Right atrium auricular region (tissue), 2 donors: ENCODE measurements around the gene CCS. TPM values are rescaled to one million over a fixed set of nuclear protein-coding genes. Genes with fewer than 3 reads are reported as not detected.

Experiments
- DNase-seq: peaks from one replicate; pipeline ENCODE4 v3.0.0-alpha.2; 2019; ENCODE audit warnings: low spot score
- H3K27ac ChIP-seq, 2 donors: fragments of 200-600 bp; sonication (generic); 1 replicate in 1 of 2; 2 replicates in 1 of 2; pipeline ENCODE4 v1.5.1; 2016 to 2019
- H3K27me3 ChIP-seq, 2 donors: fragments of 200-600 bp; sonication (generic); one replicate each; pipeline versions ENCODE4 v1.5.1 to v1.6.0; 2017 to 2019
- H3K36me3 ChIP-seq: fragments of 200-600 bp; sonication (generic); one replicate; pipeline ENCODE4 v1.5.1; 2016
- H3K4me1 ChIP-seq, 2 donors: fragments of 200-600 bp; sonication (generic); one replicate each; pipeline versions ENCODE4 v1.5.1 to v1.6.0; 2017 to 2019
- H3K4me3 ChIP-seq, 2 donors: fragments of 200-600 bp; sonication (generic); 1 replicate in 1 of 2; 2 replicates in 1 of 2; pipeline ENCODE4 v1.5.1; 2017 to 2019; ENCODE audit warnings: mild to moderate bottlenecking in 1 of 2, moderate library complexity in 1 of 2
- H3K9me3 ChIP-seq, 2 donors: fragments of 200-600 bp; sonication (generic); one replicate each; pipeline ENCODE4 v1.5.1; 2019
- total RNA-seq, 2 donors: library from RNA; depleted of rRNA; stranded (reverse); fragments of >200 nt; gene quantifications; one replicate each; pipeline ENCODE4 v1.1.0, GENCODE V29; 2016
- TF ChIP-seq, protein P1 (sequence below), 2 donors: fragments of 200-600 bp; sonication (generic); IDR thresholded peaks; one replicate each; pipeline ENCODE4 v1.5.1; 2019; ENCODE audit warnings: antibody characterized with exemption in 2 of 2

CCS gene
- total RNA-seq, 2 donors from 2014 or later = 13.8 to 18.6 TPM

DNA sequence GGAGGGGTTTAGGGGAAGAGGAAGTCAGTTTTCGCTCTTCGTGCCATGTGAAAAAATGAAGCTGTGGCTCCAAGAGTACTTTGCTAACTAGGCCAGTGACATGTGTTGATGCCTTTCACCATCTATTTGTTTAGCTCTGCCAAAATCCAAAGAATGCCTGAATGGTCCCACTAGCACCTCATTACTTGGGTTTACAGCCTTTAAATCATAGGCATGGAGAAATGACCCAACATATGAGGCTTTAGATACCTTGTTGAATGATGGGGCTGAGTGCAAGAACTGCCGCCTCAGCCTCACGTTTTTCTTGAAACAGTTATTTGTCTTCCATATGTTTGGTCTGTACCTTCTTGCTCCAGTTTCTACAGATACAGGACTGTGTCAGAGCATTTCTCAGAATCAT is 53.8 kb downstream of the CCS start:
- no peak for DNase-seq
- Histone ChIP-seq H3K9me3 (no peaks in the 10 kb centered on the region), H3K27ac (no peak overlapping the region), H3K36me3 (peaks cover 70% of the 10 kb centered on the region), H3K27me3 (no peaks in the 10 kb centered on the region), H3K4me3 (no peak overlapping the region), H3K4me1 (peaks cover 0 to 51% of the 10 kb centered on the region in 2 donors)
- TF ChIP-seq, protein P1, sequence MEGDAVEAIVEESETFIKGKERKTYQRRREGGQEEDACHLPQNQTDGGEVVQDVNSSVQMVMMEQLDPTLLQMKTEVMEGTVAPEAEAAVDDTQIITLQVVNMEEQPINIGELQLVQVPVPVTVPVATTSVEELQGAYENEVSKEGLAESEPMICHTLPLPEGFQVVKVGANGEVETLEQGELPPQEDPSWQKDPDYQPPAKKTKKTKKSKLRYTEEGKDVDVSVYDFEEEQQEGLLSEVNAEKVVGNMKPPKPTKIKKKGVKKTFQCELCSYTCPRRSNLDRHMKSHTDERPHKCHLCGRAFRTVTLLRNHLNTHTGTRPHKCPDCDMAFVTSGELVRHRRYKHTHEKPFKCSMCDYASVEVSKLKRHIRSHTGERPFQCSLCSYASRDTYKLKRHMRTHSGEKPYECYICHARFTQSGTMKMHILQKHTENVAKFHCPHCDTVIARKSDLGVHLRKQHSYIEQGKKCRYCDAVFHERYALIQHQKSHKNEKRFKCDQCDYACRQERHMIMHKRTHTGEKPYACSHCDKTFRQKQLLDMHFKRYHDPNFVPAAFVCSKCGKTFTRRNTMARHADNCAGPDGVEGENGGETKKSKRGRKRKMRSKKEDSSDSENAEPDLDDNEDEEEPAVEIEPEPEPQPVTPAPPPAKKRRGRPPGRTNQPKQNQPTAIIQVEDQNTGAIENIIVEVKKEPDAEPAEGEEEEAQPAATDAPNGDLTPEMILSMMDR (IDR thresholded peaks at IDR 0.05) = no peak

DNA sequence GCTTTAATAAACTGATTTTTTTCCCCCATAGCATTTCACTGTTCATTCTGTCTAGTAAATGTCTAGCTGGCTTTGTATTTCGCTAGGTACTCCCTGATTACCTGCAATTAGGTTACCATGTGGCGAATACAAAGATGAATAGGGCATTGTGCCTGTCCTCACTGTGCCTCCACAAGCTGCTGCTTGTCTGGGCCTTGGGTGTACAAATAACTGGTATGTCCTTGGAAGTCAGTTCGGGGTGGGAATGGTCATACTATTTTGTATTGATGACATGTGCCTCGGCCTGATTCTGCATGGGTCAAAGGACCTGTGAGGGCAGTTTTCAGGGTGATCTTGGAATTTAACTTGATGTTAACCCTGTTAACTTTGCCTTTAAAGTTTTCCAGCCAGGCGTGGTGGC is 56.9 kb downstream of the CCS start:
- TF ChIP-seq, protein P1 (IDR thresholded peaks at IDR 0.05) = no peak
- Histone ChIP-seq H3K27me3 (no peaks in the 10 kb centered on the region), H3K4me1 (peaks cover 0 to 20% of the 10 kb centered on the region in 2 donors), H3K27ac (no peak overlapping the region), H3K9me3 (no peaks in the 10 kb centered on the region), H3K4me3 (no peak overlapping the region), H3K36me3 (peaks cover 52% of the 10 kb centered on the region)
- DNase-seq = no peak

DNA sequence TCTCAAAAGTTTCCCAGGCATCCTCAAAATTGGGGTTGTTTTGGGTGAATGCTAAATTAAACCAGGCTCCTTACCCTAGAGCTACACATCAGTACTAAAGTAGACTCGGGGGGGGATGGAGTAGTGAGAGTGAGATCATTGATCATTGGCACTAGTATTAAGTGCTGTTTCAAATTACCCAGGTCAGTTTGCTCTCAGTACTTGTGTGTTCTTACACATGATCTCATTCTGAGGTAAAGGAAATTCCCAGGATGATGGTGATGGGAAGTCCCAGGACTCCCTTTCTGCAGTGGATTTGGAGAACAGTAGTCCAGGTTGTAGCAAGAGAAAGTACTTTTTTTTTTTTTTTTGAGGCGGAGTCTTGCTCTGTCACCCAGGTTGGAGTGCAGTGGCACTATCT is 58.0 kb downstream of the CCS start:
- no peak overlapping the region for H3K27ac ChIP-seq
- no peaks in the 10 kb centered on the region for H3K9me3 ChIP-seq
- H3K36me3 ChIP-seq = peaks cover 41% of the 10 kb centered on the region
- DNase-seq = no peak
- peaks cover 0 to 9% of the 10 kb centered on the region in 2 donors for H3K4me1 ChIP-seq
- no peaks in the 10 kb centered on the region for H3K27me3 ChIP-seq
- no peak overlapping the region for H3K4me3 ChIP-seq
- TF ChIP-seq, protein P1 (IDR thresholded peaks at IDR 0.05) = no peak

DNA sequence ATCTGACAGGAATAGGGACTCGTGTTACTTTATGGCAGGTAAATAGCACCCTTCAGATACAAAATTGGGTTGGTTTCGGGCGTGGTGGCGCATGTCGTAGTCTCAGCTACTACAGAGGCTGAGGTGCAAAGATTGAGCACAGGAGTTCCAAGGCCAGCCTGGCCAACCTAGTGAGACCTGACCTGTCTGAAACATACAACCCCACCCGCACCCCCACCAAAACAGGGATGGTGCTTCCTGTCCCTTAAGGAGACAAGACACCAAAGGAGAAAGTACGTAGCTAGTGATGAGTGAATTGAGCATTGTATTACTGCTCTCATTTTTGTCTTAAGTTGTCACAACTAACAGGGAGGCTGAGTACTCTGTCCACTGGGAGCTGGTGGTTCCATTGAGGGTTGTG is 59.7 kb downstream of the CCS start:
- Histone ChIP-seq H3K9me3 (no peaks in the 10 kb centered on the region), H3K36me3 (peaks cover 26% of the 10 kb centered on the region), H3K27ac (no peak overlapping the region), H3K4me3 (no peak overlapping the region), H3K4me1 (no peaks in the 10 kb centered on the region), H3K27me3 (no peaks in the 10 kb centered on the region)
- TF ChIP-seq, protein P1 (IDR thresholded peaks at IDR 0.05) = no peak
- DNase-seq = no peak

DNA sequence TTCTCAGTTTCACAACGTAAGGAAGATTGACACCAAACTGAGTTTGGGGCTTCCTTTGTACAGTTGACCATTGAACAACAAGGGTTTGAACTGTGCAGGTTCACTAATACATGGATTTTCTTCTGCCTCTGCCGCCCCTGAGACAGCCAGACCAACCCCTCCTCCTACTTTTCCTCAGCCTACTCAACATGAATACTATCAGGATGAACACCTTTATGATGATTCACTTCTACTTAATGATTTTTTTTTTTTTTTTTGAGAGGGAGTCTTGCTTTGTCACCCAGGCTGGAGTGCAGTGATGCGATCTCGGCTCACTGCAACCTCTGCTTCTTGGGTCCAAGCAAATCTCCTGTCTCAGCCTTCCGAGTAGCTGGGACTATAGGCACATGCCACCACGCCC is 60.1 kb downstream of the CCS start:
- H3K4me1 ChIP-seq = no peaks in the 10 kb centered on the region
- H3K4me3 ChIP-seq = no peak overlapping the region
- no peaks in the 10 kb centered on the region for H3K27me3 ChIP-seq
- TF ChIP-seq, protein P1 (IDR thresholded peaks at IDR 0.05) = no peak
- DNase-seq = no peak
- H3K27ac ChIP-seq = no peak overlapping the region
- no peaks in the 10 kb centered on the region for H3K9me3 ChIP-seq
- peaks cover 24% of the 10 kb centered on the region for H3K36me3 ChIP-seq

Other genes with a start within 250 kb of the CCS start
- gene BRMS1, start 248.1 kb upstream of the CCS start, total RNA-seq = 10 to 100 TPM; 19.2 to 33.3 TPM
- gene B4GAT1, start 245.6 kb upstream of the CCS start, total RNA-seq = 10 to 100 TPM; 61.1 to 64.3 TPM
- gene SLC29A2, start 221.4 kb upstream of the CCS start, total RNA-seq = 10 to 100 TPM; 16.9 to 19.9 TPM
- under 1 TPM in 1 of 2 donors, not detected in 1; 0.19 TPM for gene NPAS4, start 172.2 kb upstream of the CCS start, total RNA-seq
- gene MRPL11, start 154.3 kb upstream of the CCS start, total RNA-seq = 10 to 100 TPM; 33.1 to 54.4 TPM
- 10 to 100 TPM; 12.7 to 20.7 TPM for gene PELI3, start 126.3 kb upstream of the CCS start, total RNA-seq
- gene DPP3, start 112.8 kb upstream of the CCS start, total RNA-seq = 10 to 100 TPM in 1 of 2 donors, 1 to 10 TPM in 1; 8.2 to 11.1 TPM
- 10 to 100 TPM; 37.0 to 38.7 TPM for gene BBS1, start 82.5 kb upstream of the CCS start, total RNA-seq
- 10 to 100 TPM; 10.9 to 16.5 TPM for gene ZDHHC24, start 47.1 kb upstream of the CCS start, total RNA-seq
- not detected for gene ACTN3, start 46.3 kb upstream of the CCS start, total RNA-seq
- gene CTSF, start 24.6 kb upstream of the CCS start, total RNA-seq = 100 to 1,000 TPM in 1 of 2 donors, 10 to 100 TPM in 1; 79.1 to 124 TPM
- gene CCDC87, start 122 bp upstream of the CCS start, total RNA-seq = under 1 TPM; 0.26 to 0.86 TPM
- gene RBM14, start 23.4 kb downstream of the CCS start, total RNA-seq = 10 to 100 TPM; 27.5 to 34.3 TPM
- gene RBM4, start 45.5 kb downstream of the CCS start, total RNA-seq = 10 to 100 TPM; 51.4 to 53.8 TPM
- gene RBM4B, start 84.7 kb downstream of the CCS start, total RNA-seq = 1 to 10 TPM; 9.0 to 9.7 TPM
- gene SPTBN2, start 136.0 kb downstream of the CCS start, total RNA-seq = 1 to 10 TPM; 3.3 to 7.7 TPM